Prostate gland (tissue), 2 donors: ENCODE data around the gene SLC16A14.

Experiments
- POLR2A ChIP-seq: fragments of 450-650 bp; IDR thresholded peaks from one replicate; pipeline ENCODE4 v1.6.1; 2016; ENCODE audit warnings: antibody characterized with exemption, mild to moderate bottlenecking
- POLR2AphosphoS5 ChIP-seq: sonication (generic); formaldehyde crosslinking; IDR thresholded peaks from one replicate; pipeline ENCODE4 v1.6.1; 2017; ENCODE audit warnings: antibody characterized with exemption
- TF ChIP-seq, protein P1 (sequence below), 4 experiments: fragments of 200-600 bp in 2 of 4; fragments of 450-650 bp in 2 of 4; sonication (generic) in 2 of 4; IDR thresholded peaks; 1 replicate in 3 of 4; 2 replicates in 1 of 4; pipeline ENCODE4 v1.5.1; 2016 to 2019; ENCODE audit warnings: antibody characterized with exemption in 4 of 4, mild to moderate bottlenecking in 2 of 4, moderate library complexity in 2 of 4

- no peak for TF ChIP-seq POLR2A
- TF ChIP-seq, protein P1, sequence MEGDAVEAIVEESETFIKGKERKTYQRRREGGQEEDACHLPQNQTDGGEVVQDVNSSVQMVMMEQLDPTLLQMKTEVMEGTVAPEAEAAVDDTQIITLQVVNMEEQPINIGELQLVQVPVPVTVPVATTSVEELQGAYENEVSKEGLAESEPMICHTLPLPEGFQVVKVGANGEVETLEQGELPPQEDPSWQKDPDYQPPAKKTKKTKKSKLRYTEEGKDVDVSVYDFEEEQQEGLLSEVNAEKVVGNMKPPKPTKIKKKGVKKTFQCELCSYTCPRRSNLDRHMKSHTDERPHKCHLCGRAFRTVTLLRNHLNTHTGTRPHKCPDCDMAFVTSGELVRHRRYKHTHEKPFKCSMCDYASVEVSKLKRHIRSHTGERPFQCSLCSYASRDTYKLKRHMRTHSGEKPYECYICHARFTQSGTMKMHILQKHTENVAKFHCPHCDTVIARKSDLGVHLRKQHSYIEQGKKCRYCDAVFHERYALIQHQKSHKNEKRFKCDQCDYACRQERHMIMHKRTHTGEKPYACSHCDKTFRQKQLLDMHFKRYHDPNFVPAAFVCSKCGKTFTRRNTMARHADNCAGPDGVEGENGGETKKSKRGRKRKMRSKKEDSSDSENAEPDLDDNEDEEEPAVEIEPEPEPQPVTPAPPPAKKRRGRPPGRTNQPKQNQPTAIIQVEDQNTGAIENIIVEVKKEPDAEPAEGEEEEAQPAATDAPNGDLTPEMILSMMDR (IDR thresholded peaks at IDR 0.05): no peak
- TF ChIP-seq POLR2AphosphoS5: no peak
Measured at GRCh38 chr2:230085201-230085600, 16.5 kb upstream of the SLC16A14 start.
